Kidney glomerular epithelial cell (primary cell): ENCODE results near the gene MANBA.
"Not testable (repeated sequence)": the region's sequence is repeated elsewhere in the genome, so short reads cannot be mapped to it uniquely, and the experiment has no call there.

Source experiments
- DNase-seq: peaks from one replicate; lab custom pipeline; 2025; lab: John Stamatoyannopoulos, UW

The MANBA gene

DNA sequence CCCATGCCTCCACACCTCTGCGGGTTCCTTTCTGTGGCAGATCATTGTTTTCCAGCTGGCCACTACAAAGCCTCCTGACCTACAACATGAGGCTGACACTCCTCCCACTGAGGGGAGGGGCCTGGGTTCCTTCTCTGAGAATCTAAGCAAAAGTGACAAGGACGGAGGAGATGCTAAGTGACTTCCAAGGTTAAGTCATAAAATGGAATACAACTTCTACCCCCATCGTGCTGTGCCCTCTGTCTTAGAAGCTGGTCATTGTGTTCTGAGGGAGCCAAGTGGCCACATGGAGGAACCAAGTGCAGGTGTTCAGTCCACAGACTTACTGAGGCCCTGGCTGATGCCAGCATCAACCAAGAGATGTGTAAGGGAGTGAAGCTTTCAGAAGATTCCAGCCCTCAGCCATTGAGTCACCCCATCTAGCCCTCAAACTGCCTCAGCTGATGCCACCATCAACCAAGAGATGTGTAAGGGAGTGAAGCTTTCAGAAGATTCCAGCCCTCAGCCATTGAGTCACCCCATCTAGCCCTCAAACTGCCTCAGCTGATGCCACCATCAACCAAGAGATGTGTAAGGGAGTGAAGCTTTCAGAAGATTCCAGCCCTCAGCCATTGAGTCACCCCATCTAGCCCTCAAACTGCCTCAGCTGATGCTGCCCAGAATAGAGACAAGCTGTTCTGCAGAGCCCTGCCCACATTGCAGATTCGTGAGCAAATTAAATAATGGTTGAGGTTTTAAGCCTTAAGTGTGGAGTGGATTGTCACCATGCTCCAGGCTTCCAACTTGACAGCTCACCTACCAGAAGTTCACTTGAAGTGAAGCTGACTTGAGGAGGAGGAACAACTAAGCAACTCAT lies 140.8 kb downstream of the MANBA start:
- not testable (repeated sequence) for DNase-seq

DNA sequence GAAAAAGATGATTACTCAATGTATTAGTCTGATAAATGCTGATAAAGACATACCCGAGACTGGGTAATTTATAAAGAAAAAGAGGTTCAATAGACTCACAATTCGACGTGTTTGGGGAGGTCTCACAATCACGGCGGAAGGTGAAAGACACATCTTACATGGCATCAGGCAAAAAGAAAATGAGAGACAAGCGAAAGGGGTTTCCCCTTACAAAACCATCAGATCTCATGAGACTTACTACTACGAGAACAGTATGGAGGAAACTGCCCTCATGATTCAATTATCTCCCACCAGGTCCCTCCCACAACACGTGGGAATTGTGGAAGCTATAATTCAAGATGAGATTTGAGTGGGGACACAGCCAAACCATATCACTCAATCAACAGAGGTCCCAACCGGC lies 141.7 kb downstream of the MANBA start:
- DNase-seq: not testable (repeated sequence)

DNA sequence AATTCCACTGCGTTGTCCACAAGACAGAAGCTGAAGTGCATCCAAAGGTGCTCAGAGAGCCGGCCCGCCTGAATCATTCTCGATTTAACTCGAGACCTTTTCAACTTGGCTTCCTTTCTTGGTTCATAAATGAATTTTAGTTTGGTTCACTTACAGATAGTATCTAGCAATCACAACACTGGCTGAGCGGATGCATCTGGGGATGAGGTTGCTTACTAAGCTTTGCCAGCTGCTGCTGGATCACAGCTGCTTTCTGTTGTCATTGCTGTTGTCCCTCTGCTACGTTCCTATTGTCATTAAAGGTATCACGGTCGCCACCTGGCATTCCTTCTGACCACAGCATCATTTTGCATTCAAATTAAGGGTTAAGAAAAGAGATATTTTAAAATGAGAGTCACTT lies 144.1 kb downstream of the MANBA start:
- DNase-seq: no peak

DNA sequence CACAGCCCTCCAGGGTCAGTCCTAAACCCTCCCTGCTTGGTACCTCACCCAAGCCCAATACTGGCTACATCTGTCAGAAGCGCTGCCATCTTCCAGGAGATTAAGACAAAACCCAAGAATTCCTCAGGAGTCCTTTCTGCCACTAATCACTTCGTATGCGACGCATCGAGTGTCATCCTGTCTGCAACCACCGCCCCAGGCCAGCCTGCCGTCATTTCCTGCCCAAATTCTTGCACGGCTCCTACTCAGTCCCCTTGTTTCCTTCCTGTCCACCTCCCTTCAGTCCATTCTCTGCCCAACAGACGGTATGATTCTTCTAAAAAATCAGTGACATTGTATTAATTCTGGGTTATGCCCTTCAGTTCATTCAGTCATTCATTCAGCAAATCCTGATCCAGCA lies 146.0 kb downstream of the MANBA start:
- DNase-seq: no peak

DNA sequence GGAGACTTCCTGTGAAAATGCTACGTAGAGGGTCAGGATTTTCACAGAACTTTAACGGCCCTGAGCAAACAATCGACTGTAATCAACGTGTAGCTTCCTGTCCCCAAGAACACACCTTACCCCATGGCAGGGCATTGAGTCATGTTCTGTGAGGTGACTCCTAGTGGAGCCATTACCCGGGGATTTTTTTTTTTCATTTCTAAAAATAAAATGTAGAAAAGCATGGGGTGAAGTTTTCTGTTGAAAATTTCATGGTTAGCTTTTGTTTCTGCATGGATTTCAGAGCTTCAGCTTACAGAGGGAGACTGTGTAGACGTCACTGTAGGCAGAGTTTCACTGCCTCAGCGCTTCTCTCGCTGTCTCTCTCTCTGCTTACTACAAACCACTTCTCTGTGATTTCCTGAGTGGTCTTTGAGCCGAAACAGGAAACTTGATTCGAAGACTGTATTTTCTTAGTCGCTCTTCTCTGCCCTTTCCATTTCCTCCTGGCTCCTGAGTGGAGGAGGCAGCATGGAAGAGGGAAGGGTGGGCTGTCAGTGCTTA lies 147.9 kb downstream of the MANBA start:
- DNase-seq: no peak

DNA sequence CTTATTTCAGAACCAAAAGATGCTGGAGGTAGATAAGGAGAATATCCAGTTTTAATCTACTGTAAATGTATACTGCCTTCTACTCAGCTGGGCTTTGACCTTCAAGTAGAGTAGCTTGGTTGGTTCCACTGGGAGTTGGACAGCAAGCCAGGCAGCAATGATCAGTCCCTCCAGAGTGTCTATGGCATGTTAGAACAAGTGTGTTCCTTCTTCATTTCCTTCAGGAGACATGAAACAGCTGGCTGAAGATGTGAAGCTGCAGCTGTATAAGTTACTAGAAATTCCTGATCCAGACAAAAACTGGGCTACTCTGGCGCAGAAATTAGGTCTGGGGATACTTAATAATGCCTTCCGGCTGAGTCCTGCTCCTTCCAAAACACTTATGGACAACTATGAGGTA lies 148.6 kb downstream of the MANBA start:
- no peak for DNase-seq

DNA sequence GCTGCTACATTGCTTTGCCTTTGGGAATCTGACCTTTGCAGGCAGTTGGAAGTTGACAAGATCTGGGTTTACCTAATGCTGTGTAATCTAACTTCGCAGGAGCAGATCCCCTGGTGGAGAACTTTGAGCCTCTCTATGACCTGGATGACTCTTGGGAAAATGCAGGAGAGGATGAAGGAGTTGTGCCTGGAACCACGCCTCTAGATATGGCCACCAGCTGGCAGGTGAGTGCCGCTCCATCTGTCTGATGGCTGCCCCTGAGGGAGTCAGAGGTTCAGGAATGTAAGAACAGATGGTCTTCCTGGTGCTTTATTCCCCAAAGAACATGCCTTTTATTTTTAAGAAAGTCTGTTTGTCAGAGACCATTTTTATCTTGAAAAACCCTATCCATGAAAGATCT lies 150.3 kb downstream of the MANBA start:
- no peak for DNase-seq

DNA sequence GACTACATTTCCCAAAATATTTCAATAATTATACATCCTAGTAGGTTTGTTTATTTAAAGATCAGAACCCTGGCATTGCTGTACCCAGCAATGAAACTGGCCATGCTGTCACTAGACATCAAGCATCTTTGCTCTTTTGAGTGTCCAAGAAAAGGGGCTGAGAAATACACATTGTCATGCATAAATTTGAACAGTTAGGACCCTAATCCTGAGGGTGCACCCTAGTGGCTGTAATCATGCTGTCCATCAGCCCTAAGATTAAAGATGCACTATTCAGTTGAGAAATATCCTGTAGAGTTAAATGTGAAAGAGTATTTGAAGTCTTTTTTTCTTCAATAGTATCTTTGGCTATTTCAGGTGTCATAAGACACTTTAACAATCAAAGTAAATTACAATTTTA lies 150.8 kb downstream of the MANBA start:
- no peak for DNase-seq

DNA sequence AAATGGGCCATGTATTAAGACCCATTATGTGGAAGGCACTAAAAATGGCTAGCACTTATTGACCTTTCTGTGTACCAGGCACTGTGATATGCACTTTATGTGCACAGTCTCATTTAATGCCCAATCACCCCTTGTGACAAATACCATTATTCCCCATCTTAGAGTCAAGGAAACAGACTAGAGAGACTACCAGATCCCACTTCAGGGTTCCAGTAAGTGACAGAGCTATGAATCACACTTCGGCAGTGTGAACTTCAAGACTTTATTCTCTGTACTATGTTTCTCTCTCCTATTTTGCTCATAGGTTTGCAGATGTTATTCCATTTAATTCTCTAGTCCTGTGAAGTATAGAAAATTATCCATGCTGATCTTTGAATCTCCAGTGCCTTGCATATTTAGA lies 152.6 kb downstream of the MANBA start:
- DNase-seq: no peak

DNA sequence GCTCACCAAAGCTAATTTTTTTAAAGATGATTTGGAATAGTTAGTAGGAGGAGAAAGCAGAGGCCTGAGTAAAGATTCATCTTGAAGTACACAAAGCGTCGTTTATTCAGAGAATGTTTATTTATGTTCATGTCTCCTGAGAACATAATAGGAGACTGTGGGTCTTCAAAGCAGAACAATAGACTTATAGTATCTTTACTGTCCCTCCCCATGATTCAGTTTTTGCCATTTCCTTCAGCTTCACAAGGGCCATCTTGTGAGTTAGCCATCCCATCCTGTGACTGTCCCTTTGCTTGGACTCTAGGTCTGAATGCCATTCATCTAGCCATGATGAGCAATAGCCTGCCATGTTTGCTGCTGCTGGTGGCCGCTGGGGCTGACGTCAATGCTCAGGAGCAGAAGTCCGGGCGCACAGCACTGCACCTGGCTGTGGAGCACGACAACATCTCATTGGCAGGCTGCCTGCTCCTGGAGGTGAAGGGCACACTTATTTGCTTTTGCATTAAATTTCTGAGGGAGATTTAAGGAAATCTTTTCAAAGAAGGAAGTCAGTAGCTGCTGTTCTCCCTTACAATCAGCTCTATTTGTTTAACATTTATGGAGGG lies 153.8 kb downstream of the MANBA start:
- DNase-seq: no peak

DNA sequence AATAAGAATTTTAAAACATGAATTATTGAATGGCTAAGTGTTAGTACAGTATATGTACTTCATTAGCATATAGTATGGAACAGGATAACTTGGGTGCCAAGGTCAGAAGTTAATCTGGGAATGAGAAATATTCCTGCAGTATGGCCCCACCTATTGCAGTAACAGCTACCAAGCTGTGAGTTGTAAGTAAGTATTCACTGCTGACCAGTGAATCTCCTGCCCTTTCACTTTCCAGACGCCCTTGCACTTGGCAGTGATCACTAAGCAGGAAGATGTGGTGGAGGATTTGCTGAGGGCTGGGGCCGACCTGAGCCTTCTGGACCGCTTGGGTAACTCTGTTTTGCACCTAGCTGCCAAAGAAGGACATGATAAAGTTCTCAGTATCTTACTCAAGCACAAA lies 154.5 kb downstream of the MANBA start:
- no peak for DNase-seq

DNA sequence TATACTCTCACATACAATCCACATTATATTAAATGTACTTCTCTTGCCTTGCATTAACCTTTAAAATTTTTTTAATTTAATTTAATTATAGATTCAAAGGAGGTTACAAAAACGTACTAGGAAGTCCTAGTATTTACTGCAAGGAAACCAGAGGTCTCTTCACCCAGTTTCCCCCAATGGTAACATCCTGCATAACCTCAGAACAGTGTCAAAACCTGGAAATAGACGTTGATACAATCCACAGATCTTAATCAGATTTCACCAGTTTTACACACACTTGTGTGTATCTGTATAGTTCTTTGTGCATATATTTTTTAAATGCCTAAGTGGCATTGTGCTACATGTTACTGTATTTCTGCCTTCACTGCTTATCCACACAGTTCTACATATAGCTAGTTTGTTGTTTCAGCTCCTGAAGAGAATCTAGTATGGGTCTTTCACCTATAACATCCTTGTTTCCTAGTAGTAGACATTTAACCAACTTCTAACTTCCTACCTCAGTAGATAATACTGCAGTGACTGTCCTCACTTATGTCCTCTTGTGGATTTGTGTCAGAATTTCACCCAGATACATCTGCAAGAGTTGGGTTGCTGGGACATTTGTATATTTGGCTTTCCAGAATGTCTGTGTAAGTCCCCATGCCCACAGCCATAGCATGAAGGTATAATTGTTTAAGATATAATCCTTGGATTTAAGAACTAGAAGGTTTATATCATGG lies 156.4 kb downstream of the MANBA start:
- DNase-seq: no peak

DNA sequence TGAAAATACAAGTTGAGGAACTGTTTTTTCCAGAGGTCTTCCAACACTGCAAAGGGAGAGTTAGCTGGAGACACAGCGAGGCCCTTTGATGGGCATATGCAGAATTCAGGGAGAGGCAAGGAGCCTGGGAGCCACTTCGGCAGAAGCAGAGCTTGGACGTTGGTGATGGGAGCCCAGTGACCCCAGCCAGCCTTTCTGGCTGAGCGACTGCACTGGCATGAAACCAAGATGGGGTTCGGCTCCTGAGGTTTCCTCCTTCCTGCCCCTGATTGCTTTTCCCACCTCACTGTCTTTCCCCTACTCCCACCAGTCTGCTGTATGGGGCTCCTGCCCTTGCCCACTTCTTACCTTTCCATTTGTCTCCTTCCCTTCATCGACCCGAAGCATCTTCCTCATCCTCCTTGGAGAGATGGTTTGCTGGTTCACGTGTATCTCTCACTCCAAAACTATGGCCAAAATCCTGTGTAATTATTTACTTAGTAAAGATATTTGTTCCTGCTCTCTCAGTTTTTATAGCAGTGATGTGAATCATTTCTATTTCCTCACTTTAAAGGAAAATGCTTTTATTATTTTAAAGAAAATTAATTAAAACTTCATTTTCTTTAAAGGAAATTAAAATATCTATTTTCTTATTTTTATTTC lies 159.1 kb downstream of the MANBA start:
- peak; percentile 64 for DNase-seq

DNA sequence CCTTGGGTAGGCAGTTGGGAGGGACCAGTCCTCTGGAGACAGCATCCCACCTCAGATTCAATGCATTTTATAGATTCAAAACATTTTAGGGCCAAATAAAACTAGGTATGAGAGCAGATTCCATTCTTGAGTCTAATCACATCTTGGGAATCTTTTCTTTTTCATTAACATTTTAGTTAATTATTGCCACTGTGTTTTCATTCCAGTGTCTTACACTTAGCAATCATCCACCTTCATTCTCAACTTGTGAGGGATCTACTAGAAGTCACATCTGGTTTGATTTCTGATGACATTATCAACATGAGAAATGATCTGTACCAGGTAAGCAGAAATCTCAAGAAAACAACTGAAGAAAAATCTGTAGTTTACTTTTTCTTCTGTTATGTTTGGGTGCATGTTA lies 160.1 kb downstream of the MANBA start:
- DNase-seq: peak; percentile 13

DNA sequence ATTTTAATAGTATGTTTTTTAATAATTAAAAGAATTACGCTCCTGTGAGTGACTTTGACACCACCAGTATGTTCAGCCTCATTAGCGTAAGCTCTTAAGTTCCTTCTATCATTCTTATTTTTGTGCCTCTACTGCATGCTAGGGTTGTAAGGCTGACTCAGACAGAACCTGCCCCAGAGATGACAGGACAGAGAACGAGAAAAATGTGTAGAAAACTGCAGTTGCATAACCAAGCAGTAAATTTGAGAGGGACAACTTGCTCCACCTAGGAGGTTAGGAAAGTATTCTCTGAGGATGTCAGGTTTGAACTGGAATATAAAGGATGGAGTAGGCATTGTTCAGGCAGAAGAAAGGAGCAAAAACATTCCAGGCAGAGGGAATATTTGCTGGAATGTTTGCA lies 160.9 kb downstream of the MANBA start:
- no peak for DNase-seq

DNA sequence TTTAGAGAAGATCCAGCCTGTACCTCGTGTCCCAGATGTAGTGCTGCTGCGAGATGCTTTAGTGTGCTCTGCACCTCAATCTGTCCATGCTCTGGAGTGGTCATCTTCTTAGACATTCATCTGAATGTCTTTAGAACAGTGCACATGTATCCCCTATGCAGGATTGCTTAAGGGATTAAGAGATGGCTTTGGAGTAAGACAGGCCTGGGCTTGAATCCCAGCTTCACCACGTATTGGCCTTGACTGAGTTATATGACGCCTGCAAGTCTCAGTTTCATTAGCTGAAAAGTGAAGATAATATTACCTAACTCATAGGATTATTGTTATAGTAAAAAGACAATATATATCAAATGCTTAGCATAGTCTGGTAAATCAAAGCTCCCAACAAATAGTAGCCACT lies 161.3 kb downstream of the MANBA start:
- no peak for DNase-seq

DNA sequence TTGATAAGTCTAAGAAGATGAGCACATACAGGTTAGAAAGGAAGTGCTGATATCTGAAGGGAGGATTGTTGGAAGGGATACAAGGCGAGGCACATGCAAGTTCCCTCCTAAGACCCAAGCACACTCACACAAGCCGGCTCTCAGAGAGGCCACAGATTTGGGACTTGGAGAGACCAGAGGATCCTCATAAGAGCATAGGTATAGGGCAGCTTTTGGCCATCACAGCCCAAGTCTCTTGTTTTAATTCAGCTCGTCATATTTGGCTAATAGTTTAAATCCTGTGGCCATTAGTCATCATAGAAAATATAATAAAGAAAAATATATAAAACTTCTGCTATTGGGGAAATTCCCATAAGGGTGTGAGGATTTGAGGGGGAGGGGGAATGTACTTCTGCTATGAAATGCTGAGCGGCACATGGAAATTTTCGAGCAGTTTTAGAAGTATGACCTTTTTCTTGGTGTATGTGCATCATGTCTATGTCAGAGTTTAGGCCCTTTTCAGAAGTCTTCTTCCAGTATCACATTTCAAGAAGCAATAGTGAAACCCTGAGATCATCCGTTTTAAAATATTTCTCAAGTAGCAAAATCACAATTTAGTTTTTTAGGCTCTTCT lies 161.9 kb downstream of the MANBA start:
- no peak for DNase-seq

DNA sequence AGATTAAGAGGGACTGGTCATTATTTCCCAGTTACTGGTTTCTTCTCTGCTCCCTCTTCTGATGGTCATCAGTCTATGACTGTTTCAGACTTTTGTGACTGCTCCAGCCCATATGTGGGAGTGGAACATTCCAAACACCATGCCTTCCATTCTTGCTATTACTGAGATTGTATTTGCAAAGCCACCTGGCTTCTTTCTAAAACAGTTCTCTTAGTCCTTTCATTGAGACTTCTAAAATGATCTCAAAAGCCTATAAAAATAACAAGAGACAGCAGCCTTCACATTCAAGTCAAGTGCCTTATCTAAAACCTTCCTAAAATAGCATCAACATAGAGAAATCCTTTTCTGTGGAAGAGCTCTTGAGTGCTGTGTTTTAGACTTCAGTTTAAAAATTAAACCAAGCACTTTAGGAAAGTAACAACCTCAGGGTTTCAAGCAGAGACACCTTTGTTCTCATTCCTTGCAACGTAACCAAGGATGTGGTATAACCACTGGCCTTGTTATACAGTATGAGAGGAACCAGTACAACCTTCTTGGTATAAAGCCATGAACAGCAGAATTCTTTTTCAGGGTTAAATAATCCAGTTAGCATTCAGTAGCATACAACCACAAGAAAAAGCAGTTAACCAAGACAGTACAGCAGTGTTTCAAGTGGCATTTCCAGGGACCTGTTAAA lies 162.5 kb downstream of the MANBA start:
- peak; percentile 15 for DNase-seq

DNA sequence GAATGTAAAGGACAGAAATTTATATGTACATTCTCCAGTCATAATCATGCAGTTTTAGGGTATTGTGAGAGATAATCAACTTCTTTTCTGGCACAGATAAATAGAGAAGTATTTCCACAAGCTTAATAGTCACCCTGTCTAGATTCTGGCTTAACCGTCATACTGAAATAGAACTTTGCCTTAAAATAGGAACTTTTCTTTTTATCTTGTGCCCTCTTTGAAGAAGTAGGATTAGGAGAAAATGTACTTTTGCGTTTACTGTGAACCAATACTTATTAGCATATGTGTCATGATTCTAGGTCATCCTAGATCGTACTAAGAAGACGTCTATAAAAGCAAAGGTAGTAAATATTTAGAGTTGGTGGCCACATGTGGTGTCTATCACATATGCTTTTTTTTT lies 164.2 kb downstream of the MANBA start:
- no peak for DNase-seq

DNA sequence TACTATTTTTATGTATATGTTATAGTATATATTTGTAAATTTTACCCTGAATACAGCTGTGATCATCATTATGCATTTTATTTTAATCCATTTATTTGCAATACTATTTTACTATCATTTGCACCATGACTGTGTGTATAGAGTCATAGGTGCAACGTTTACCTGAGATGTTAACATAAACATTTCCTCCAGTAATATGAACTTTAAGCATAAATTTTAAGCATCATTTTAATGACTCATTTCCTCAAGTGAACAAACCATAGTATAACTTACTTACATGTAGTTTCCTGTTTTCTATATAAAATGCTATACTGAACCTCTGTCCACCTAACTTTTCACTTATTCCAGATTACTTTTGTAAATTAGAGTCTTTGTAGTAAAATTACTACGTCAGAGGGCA lies 166.8 kb downstream of the MANBA start:
- no peak for DNase-seq

DNA sequence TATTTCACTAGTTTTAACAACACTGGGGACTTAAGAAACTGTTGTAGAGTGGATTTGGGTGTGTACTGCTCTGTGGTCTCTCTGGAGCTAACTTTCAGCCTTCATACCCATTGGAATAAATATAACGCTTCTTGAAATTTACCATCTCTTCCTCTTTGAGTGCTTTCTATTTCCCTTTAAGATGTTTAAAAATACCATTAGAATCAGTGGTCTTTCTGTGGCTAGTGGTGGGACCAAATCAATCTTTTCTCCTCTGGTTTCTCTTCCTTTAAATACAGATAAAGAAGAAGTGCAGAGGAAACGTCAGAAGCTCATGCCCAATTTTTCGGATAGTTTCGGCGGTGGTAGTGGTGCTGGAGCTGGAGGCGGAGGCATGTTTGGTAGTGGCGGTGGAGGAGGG lies 167.6 kb downstream of the MANBA start:
- no peak for DNase-seq
